ENCODE data around the gene ISYNA1. TPM values are rescaled to one million over a fixed set of nuclear protein-coding genes. Genes with fewer than 3 reads are reported as not detected.

The ISYNA1 gene
- total RNA-seq, 1 donor from 2014 or later: 81.7 TPM

DNA sequence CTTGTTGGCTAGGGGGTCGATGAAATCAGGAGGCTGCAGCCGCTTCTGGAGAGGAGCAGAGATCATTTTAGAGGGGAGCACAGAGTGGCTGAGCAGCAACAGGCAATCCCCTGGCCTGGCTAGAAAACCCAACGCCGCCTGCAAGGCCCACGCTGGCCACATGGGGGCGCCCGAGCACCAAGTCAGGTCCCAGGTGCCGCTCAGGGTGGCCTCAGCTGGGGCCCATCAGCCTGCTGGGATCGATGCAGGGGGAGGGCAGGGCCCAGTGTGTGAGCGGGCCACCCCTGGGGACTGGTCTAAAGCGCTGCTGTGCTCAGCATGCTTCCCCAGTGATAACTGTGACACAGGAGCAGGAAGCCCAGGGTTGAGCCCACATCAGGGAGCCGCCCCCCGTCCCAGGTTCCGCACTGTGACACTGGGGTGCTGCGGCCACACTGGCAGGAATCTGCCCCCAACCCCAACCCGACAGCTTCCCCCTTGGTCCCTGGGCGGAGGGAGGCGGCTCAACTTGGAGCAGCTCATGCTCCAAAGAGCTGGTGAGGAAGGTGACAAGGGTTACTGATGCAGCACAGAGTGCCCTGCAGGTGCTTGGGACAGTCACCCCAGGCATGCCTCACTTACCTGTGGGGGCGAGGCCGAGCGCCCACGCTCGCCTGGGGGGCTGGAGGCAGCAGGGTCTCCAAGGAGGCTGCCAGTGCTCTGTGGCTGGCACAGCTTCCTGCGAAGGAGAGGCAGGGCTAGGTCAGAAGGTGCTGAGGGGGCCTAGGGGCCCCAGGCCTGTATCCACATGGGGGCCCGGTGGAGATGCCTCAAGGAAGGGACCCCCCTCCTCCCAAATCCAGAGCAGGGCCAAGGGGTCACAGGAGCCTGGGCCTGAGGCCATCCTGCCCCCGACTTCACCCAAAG is 13.3 kb upstream of the ISYNA1 start:
- Histone ChIP-seq H4K20me1 (ENCODE audit: low read depth) (peaks cover 9% of the 10 kb centered on the region), H3K27me3 (no peaks in the 10 kb centered on the region), H3K4me3 (no peak overlapping the region), H3F3A (ENCODE audit: low read depth) (no peaks in the 10 kb centered on the region), H3K79me2 (ENCODE audit: low read depth) (no peaks in the 10 kb centered on the region), H3K4me2 (no peak overlapping the region), H3K36me3 (no peaks in the 10 kb centered on the region), H3K9me3 (ENCODE audit: low read depth) (no peaks in the 10 kb centered on the region), H3K9ac (no peak overlapping the region), H3K4me1 (no peaks in the 10 kb centered on the region), H3K27ac (no peak overlapping the region), H2AFZ (replicated peaks) (no peak overlapping the region)
- no peak for TF ChIP-seq EZH2phosphoT487 (IDR thresholded peaks at IDR 0.05)
- TF ChIP-seq CTCF (IDR thresholded peaks at IDR 0.05): peak; percentile 95
- H3K4me1 Mint-ChIP-seq: peaks cover 21% of the 10 kb centered on the region
- H3K27me3 Mint-ChIP-seq (ENCODE audit: insufficient read depth, low read depth): peaks cover 2% of the 10 kb centered on the region
- H3K9me3 Mint-ChIP-seq: no peaks in the 10 kb centered on the region
- DNase-seq (ENCODE audit: low spot score): peak; percentile 82
- H3K4me3 Mint-ChIP-seq: no peak overlapping the region
- H3K36me3 Mint-ChIP-seq: peaks cover 8% of the 10 kb centered on the region
- no peak overlapping the region for H3K27ac Mint-ChIP-seq

DNA sequence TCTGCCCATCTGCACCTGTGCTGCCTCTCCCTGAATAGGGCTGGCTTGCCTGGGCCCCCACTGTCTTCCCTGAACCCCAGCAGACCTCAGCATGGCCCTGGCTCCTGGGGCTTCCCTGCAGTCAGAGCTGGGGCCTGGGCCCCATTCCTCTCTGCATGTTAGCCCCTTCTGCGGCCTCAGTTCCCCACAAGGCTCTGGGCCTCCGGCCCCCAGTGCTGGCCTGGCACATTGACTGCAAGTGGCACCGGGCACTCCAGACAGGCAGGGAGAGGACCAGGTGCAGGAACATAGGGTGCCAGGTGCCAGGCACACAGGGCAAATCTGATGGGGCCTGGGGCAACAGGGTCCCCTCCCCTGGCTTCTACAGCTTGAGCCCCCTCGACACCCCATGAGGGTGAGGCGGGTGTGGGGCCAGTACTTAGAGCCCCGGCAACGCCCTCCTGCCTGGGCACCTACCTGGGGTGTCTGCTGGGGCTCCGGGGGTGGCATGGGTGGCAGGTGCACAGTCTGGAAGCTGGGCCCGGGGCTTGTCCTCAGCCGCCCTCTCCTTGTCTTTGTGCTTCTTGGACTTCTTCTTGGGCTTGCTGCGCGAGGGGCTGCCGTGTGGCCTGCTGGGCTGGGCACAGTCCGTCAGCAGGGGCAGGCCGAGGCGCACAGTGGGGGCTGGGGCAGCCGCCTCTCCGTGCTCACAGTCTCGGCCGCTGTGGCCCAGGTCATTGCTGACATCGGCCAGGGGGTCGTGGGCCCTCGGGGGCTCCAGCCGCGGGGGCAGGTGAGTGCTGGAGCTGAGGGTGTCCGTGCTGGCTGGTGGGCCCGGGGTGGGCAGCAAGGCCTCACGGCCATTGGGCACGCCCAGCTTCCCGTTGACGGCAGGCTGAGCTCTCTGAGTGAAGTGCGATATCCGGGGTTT is 12.3 kb upstream of the ISYNA1 start:
- Histone ChIP-seq H2AFZ (replicated peaks) (no peak overlapping the region), H3K9me3 (ENCODE audit: low read depth) (no peaks in the 10 kb centered on the region), H3K4me3 (no peak overlapping the region), H3K4me1 (no peaks in the 10 kb centered on the region), H3K27ac (no peak overlapping the region), H4K20me1 (ENCODE audit: low read depth) (peaks cover 9% of the 10 kb centered on the region), H3K9ac (no peak overlapping the region), H3K36me3 (no peaks in the 10 kb centered on the region), H3K27me3 (no peaks in the 10 kb centered on the region), H3F3A (ENCODE audit: low read depth) (no peaks in the 10 kb centered on the region), H3K4me2 (no peak overlapping the region), H3K79me2 (ENCODE audit: low read depth) (no peaks in the 10 kb centered on the region)
- H3K27ac Mint-ChIP-seq: no peak overlapping the region
- H3K36me3 Mint-ChIP-seq: peaks cover 6% of the 10 kb centered on the region
- no peak for DNase-seq (ENCODE audit: low spot score)
- peaks cover 21% of the 10 kb centered on the region for H3K4me1 Mint-ChIP-seq
- no peaks in the 10 kb centered on the region for H3K9me3 Mint-ChIP-seq
- H3K4me3 Mint-ChIP-seq: no peak overlapping the region
- peaks cover 2% of the 10 kb centered on the region for H3K27me3 Mint-ChIP-seq (ENCODE audit: insufficient read depth, low read depth)
- TF ChIP-seq EZH2 (IDR thresholded peaks at IDR 0.05) (no peak), EZH2phosphoT487 (IDR thresholded peaks at IDR 0.05) (no peak), CTCF (IDR thresholded peaks at IDR 0.05) (no peak)

DNA sequence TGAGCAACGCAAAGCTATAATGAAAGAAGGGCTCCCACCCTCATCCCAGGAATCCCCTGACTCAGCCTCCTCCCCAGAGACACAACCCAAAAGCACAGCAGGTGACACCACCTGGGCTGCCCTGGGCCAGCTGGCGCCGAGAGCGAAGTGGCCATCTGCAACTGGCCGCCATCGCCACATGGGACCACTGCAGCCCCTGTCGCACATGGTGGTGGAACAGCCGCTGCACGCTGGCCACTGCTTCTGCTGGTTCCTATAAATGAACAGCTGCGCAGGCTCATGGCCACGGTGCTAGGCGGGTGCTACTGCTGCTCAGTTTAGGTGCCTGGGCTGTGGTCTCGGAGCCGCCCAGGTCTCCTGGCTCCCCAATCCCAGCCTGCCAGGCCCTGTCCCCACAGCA is 11.6 kb upstream of the ISYNA1 start:
- H3K79me2 ChIP-seq (ENCODE audit: low read depth): no peaks in the 10 kb centered on the region
- no peaks in the 10 kb centered on the region for H3K4me1 ChIP-seq
- DNase-seq (ENCODE audit: low spot score): no peak
- H3K9me3 ChIP-seq (ENCODE audit: low read depth): no peaks in the 10 kb centered on the region
- H3K27ac Mint-ChIP-seq: no peak overlapping the region
- no peak overlapping the region for H3K4me3 ChIP-seq
- no peak overlapping the region for H3K27ac ChIP-seq
- no peak overlapping the region for H3K4me2 ChIP-seq
- H3K36me3 ChIP-seq: no peaks in the 10 kb centered on the region
- no peak overlapping the region for H3K4me3 Mint-ChIP-seq
- H3K9ac ChIP-seq: no peak overlapping the region
- H2AFZ ChIP-seq (replicated peaks): no peak overlapping the region
- H4K20me1 ChIP-seq (ENCODE audit: low read depth): peaks cover 9% of the 10 kb centered on the region
- no peaks in the 10 kb centered on the region for H3K27me3 ChIP-seq
- peaks cover 6% of the 10 kb centered on the region for H3K36me3 Mint-ChIP-seq
- H3K9me3 Mint-ChIP-seq: no peaks in the 10 kb centered on the region
- peaks cover 2% of the 10 kb centered on the region for H3K27me3 Mint-ChIP-seq (ENCODE audit: insufficient read depth, low read depth)
- no peaks in the 10 kb centered on the region for H3F3A ChIP-seq (ENCODE audit: low read depth)
- H3K4me1 Mint-ChIP-seq: peaks cover 21% of the 10 kb centered on the region
- TF ChIP-seq EZH2phosphoT487 (IDR thresholded peaks at IDR 0.05) (no peak), EZH2 (IDR thresholded peaks at IDR 0.05) (no peak), CTCF (IDR thresholded peaks at IDR 0.05) (no peak)
